Activated CD8-positive, alpha-beta memory T cell treated with anti-CD3 and anti-CD28 coated beads, Interleukin-2, amount 10 ng/mL, durations not matched to agents 7 days and 5 days (primary cell): ENCODE measurements around the gene ABCB4. TPM values are rescaled to one million over a fixed set of nuclear protein-coding genes. Genes with fewer than 3 reads are reported as not detected.

Experiments used
- ATAC-seq: fragments of 150-1000 bp; cut with Tn5 transposase; one replicate; pipeline ENCODE4 v1.10.0; 2021; ENCODE audit warnings: moderate library complexity
- CTCF ChIA-PET: fragments of 350-600 bp; sonication (Branson Sonifier 250); formaldehyde crosslinking; loops from one replicate; lab custom pipeline; 2021; ENCODE audit warnings: antibody characterized with exemption; lab: Charles Lee
- DNase-seq: peaks from one replicate; pipeline ENCODE4 v3.0.0-alpha.2; 2020
- H3K27ac Mint-ChIP-seq: one replicate; pipeline ENCODE4 v1.8.0; 2021; ENCODE audit warnings: mild to moderate bottlenecking, mixed read lengths
- H3K27me3 Mint-ChIP-seq: one replicate; pipeline ENCODE4 v1.8.0; 2021; ENCODE audit warnings: mixed read lengths
- H3K36me3 Mint-ChIP-seq: one replicate; pipeline ENCODE4 v1.8.0; 2021; ENCODE audit warnings: mild to moderate bottlenecking, mixed read lengths
- H3K4me1 Mint-ChIP-seq: one replicate; pipeline ENCODE4 v1.8.0; 2021; ENCODE audit warnings: mixed read lengths
- H3K4me3 Mint-ChIP-seq: one replicate; pipeline ENCODE4 v1.8.0; 2021; ENCODE audit warnings: mild to moderate bottlenecking, moderate library complexity, mixed read lengths
- H3K9me3 Mint-ChIP-seq: one replicate; pipeline ENCODE4 v1.8.0; 2022; ENCODE audit warnings: low read depth, mixed read lengths
- total RNA-seq, 2 experiments: library from RNA; stranded (reverse); gene quantifications; one replicate each; pipeline ENCODE4 v1.2.3, GENCODE V29; 2021

The ABCB4 gene
- total RNA-seq, 2 experiments from 2014 or later = 0.07 TPM; not detected in 1

- ATAC-seq = no peak
- H3K4me3 Mint-ChIP-seq = no peak overlapping the region
- no peaks in the 10 kb centered on the region for H3K36me3 Mint-ChIP-seq
- CTCF ChIA-PET = no interaction called here
- H3K27ac Mint-ChIP-seq = no peak overlapping the region
- no peaks in the 10 kb centered on the region for H3K9me3 Mint-ChIP-seq
- H3K27me3 Mint-ChIP-seq = peaks cover 4% of the 10 kb centered on the region
- no peak for DNase-seq
- H3K4me1 Mint-ChIP-seq = no peaks in the 10 kb centered on the region
These were observed 39.9 kb downstream of the ABCB4 start for GRCh38 chr7:87435546-87435945.

GRCh38 chr7:87432536-87432935, 42.9 kb downstream of the ABCB4 start:
- DNase-seq (no peak), ATAC-seq (no peak)
- Mint-ChIP-seq H3K27ac (no peak overlapping the region), H3K4me1 (no peaks in the 10 kb centered on the region), H3K36me3 (no peaks in the 10 kb centered on the region), H3K27me3 (peaks cover 11% of the 10 kb centered on the region), H3K9me3 (no peaks in the 10 kb centered on the region), H3K4me3 (no peak overlapping the region)
- CTCF ChIA-PET = no interaction called here

- H3K27me3 Mint-ChIP-seq = peaks cover 16% of the 10 kb centered on the region
- CTCF ChIA-PET = no interaction called here
- H3K36me3 Mint-ChIP-seq = no peaks in the 10 kb centered on the region
- ATAC-seq (no peak), DNase-seq (no peak)
- no peak overlapping the region for H3K4me3 Mint-ChIP-seq
- no peaks in the 10 kb centered on the region for H3K4me1 Mint-ChIP-seq
- H3K27ac Mint-ChIP-seq = no peak overlapping the region
- H3K9me3 Mint-ChIP-seq = no peaks in the 10 kb centered on the region
These were observed 48.2 kb downstream of the ABCB4 start for GRCh38 chr7:87427288-87427687.

GRCh38 chr7:87426160-87426559, 49.3 kb downstream of the ABCB4 start:
- no peaks in the 10 kb centered on the region for H3K36me3 Mint-ChIP-seq
- ATAC-seq (no peak), DNase-seq (no peak)
- CTCF ChIA-PET = no interaction called here
- H3K27ac Mint-ChIP-seq = no peak overlapping the region
- H3K9me3 Mint-ChIP-seq = no peaks in the 10 kb centered on the region
- no peaks in the 10 kb centered on the region for H3K4me1 Mint-ChIP-seq
- H3K27me3 Mint-ChIP-seq = peaks cover 18% of the 10 kb centered on the region
- no peak overlapping the region for H3K4me3 Mint-ChIP-seq

- H3K4me3 Mint-ChIP-seq = no peak overlapping the region
- H3K9me3 Mint-ChIP-seq = no peaks in the 10 kb centered on the region
- no peaks in the 10 kb centered on the region for H3K36me3 Mint-ChIP-seq
- no peak for DNase-seq
- H3K27ac Mint-ChIP-seq = no peak overlapping the region
- ATAC-seq = no peak
- CTCF ChIA-PET = interaction anchor here (0.8 to 1.8 kb wide), 3 partner anchors 8 to 14 kb away, joined by 3 to 7 read pairs (median 3); no protein-coding TSS in a partner anchor
- H3K4me1 Mint-ChIP-seq = no peaks in the 10 kb centered on the region
- H3K27me3 Mint-ChIP-seq = peaks cover 18% of the 10 kb centered on the region
These were observed 51.4 kb downstream of the ABCB4 start for GRCh38 chr7:87424075-87424474.

- CTCF ChIA-PET = interaction anchor here (1.6 to 8.0 kb wide), 2 partner anchors 14 to 108 kb away, joined by 4 to 78 read pairs; no protein-coding TSS in a partner anchor
- ATAC-seq (no peak), DNase-seq (no peak)
- Mint-ChIP-seq H3K4me1 (no peaks in the 10 kb centered on the region), H3K27ac (no peak overlapping the region), H3K36me3 (no peaks in the 10 kb centered on the region), H3K9me3 (no peaks in the 10 kb centered on the region), H3K27me3 (peaks cover 8% of the 10 kb centered on the region), H3K4me3 (no peak overlapping the region)
These were observed 55.3 kb downstream of the ABCB4 start for GRCh38 chr7:87420173-87420572.

GRCh38 chr7:87416682-87417587, 58.5 kb downstream of the ABCB4 start:
- DNase-seq (peak; percentile 74), ATAC-seq (peak; percentile 76)
- CTCF ChIA-PET = interaction anchor here (0.6 to 8.0 kb wide), 18 partner anchors 7 to 490 kb away, joined by 3 to 78 read pairs (median 4); no protein-coding TSS in a partner anchor
- Mint-ChIP-seq H3K4me1 (no peaks in the 10 kb centered on the region), H3K27ac (no peak overlapping the region), H3K27me3 (peaks cover 3% of the 10 kb centered on the region), H3K36me3 (no peaks in the 10 kb centered on the region), H3K4me3 (no peak overlapping the region), H3K9me3 (no peaks in the 10 kb centered on the region)

GRCh38 chr7:87414794-87415188, 60.7 kb downstream of the ABCB4 start:
- no peaks in the 10 kb centered on the region for H3K36me3 Mint-ChIP-seq
- DNase-seq (no peak), ATAC-seq (no peak)
- no peak overlapping the region for H3K27ac Mint-ChIP-seq
- H3K27me3 Mint-ChIP-seq = no peaks in the 10 kb centered on the region
- no peaks in the 10 kb centered on the region for H3K9me3 Mint-ChIP-seq
- no peaks in the 10 kb centered on the region for H3K4me1 Mint-ChIP-seq
- CTCF ChIA-PET = interaction anchor here (1.2 to 8.0 kb wide), 6 partner anchors 10 to 487 kb away, joined by 3 to 78 read pairs (median 4); no protein-coding TSS in a partner anchor
- no peak overlapping the region for H3K4me3 Mint-ChIP-seq

- Mint-ChIP-seq H3K9me3 (no peaks in the 10 kb centered on the region), H3K27me3 (no peaks in the 10 kb centered on the region), H3K4me3 (no peak overlapping the region), H3K36me3 (no peaks in the 10 kb centered on the region), H3K4me1 (no peaks in the 10 kb centered on the region), H3K27ac (no peak overlapping the region)
- CTCF ChIA-PET = interaction anchor here (1.3 to 8.0 kb wide), 3 partner anchors 10 to 177 kb away, joined by 3 to 78 read pairs (median 3); no protein-coding TSS in a partner anchor
- ATAC-seq (no peak), DNase-seq (no peak)
These were observed 61.3 kb downstream of the ABCB4 start for GRCh38 chr7:87413951-87414793.

- Mint-ChIP-seq H3K36me3 (no peaks in the 10 kb centered on the region), H3K4me3 (no peak overlapping the region), H3K27ac (no peak overlapping the region), H3K9me3 (no peaks in the 10 kb centered on the region), H3K27me3 (no peaks in the 10 kb centered on the region), H3K4me1 (no peaks in the 10 kb centered on the region)
- CTCF ChIA-PET = interaction anchor here (8.0 kb wide), 1 partner anchor 101 kb away, joined by 78 read pairs; no protein-coding TSS in a partner anchor
- no peak for DNase-seq
- ATAC-seq = no peak
These were observed 62.5 kb downstream of the ABCB4 start for GRCh38 chr7:87413029-87413428.

- Mint-ChIP-seq H3K27me3 (no peaks in the 10 kb centered on the region), H3K27ac (no peak overlapping the region), H3K4me1 (no peaks in the 10 kb centered on the region), H3K9me3 (no peaks in the 10 kb centered on the region), H3K4me3 (no peak overlapping the region), H3K36me3 (no peaks in the 10 kb centered on the region)
- DNase-seq = no peak
- CTCF ChIA-PET = no interaction called here
- ATAC-seq = no peak
These were observed 64.3 kb downstream of the ABCB4 start for GRCh38 chr7:87411186-87411585.

GRCh38 chr7:87404674-87405073, 70.8 kb downstream of the ABCB4 start:
- Mint-ChIP-seq H3K27me3 (no peaks in the 10 kb centered on the region), H3K36me3 (no peaks in the 10 kb centered on the region), H3K27ac (no peak overlapping the region), H3K4me1 (no peaks in the 10 kb centered on the region), H3K4me3 (no peak overlapping the region), H3K9me3 (no peaks in the 10 kb centered on the region)
- CTCF ChIA-PET = interaction anchor here (1.0 to 3.5 kb wide), 2 partner anchors 11 to 43 kb away, joined by 4 to 13 read pairs; no protein-coding TSS in a partner anchor
- ATAC-seq (no peak), DNase-seq (no peak)

- DNase-seq = no peak
- Mint-ChIP-seq H3K9me3 (no peaks in the 10 kb centered on the region), H3K27ac (no peak overlapping the region), H3K4me1 (peaks cover under 1% of the 10 kb centered on the region), H3K27me3 (no peaks in the 10 kb centered on the region), H3K4me3 (no peak overlapping the region), H3K36me3 (peaks cover 20% of the 10 kb centered on the region)
- CTCF ChIA-PET = interaction anchor here (1.3 to 1.4 kb wide), 2 partner anchors 18 to 72 kb away, joined by 3 to 6 read pairs; no protein-coding TSS in a partner anchor
- ATAC-seq = no peak
These were observed 77.0 kb downstream of the ABCB4 start for GRCh38 chr7:87398446-87398845.
